K562 (cell line): Measurements from ENCODE around the gene LAMB2. TPM values are rescaled to one million over a fixed set of nuclear protein-coding genes. Genes with fewer than 3 reads are reported as not detected.

Source experiments
- CBX1 ChIP-seq: sonication (generic); IDR thresholded peaks from 2 replicates; pipeline ENCODE4 v1.6.1; 2016; ENCODE audit warnings: antibody characterized with exemption, low read depth, mild to moderate bottlenecking
- CCNT2 ChIP-seq: IDR thresholded peaks from 2 replicates; pipeline ENCODE4 v1.6.1; 2011; ENCODE audit warnings: borderline replicate concordance, low read depth, mild to moderate bottlenecking, moderate library complexity, mixed read lengths, low read length; ENCODE audit not compliant: insufficient read length; ENCODE audit errors: extremely low read depth
- CEBPG ChIP-seq, 3 experiments: fragments of 200-800 bp in 1 of 3; sonication (Bioruptor generic) in 1 of 3; sonication (generic) in 1 of 3; formaldehyde crosslinking in 1 of 3; IDR thresholded peaks in 2 of 3; conservative IDR thresholded peaks in 1 of 3; 2 replicates each; pipeline versions ENCODE4 v1.6.1 to v1.8.0; 2016 to 2022; ENCODE audit warnings: missing compliant biosample characterization in 2 of 3, missing genetic modification characterization in 2 of 3, mild to moderate bottlenecking in 1 of 3, missing genetic modification reagents in 1 of 3
- CHCHD3 ChIP-seq: fragments of 250-450 bp; sonication (Bioruptor Pico); IDR thresholded peaks from 2 replicates; pipeline ENCODE4 v2.1.2; 2022; ENCODE audit warnings: mild to moderate bottlenecking
- E2F6 ChIP-seq, 2 experiments: IDR thresholded peaks; 2 replicates each; pipeline ENCODE4 v1.6.1; 2011; ENCODE audit warnings: borderline replicate concordance in 1 of 2, control low read depth in 1 of 2, low read depth in 1 of 2, low read length in 1 of 2, mild to moderate bottlenecking in 1 of 2, mixed read lengths in 1 of 2, moderate library complexity in 1 of 2; ENCODE audit not compliant: insufficient read depth in 1 of 2, insufficient read length in 1 of 2, poor library complexity in 1 of 2, severe bottlenecking in 1 of 2; ENCODE audit errors: extremely low read depth in 1 of 2
- EHMT2 ChIP-seq: fragments of 450-650 bp; IDR thresholded peaks from 2 replicates; pipeline ENCODE4 v1.6.1; 2018; ENCODE audit warnings: antibody characterized with exemption
- ESRRA ChIP-seq: fragments of 450-650 bp; IDR thresholded peaks from 2 replicates; pipeline ENCODE4 v1.6.1; 2014; ENCODE audit warnings: low read depth, mild to moderate bottlenecking, moderate library complexity, borderline replicate concordance
- JUN ChIP-seq, 2 experiments: sonication (generic) in 1 of 2; formaldehyde crosslinking in 1 of 2; IDR thresholded peaks; 2 replicates each; pipeline versions ENCODE4 v1.6.1 to v1.8.0; 2012 to 2022; ENCODE audit warnings: borderline replicate concordance in 2 of 2, mild to moderate bottlenecking in 2 of 2, improper control_type of control experiment in 1 of 2, low read depth in 1 of 2, low read length in 1 of 2, missing genetic modification reagents in 1 of 2
- MLX ChIP-seq, 2 experiments: fragments of 450-650 bp in 1 of 2; sonication (generic) in 1 of 2; formaldehyde crosslinking; conservative IDR thresholded peaks; 2 replicates each; pipeline versions ENCODE4 v1.4.0 to v1.8.1; 2020 to 2022; ENCODE audit warnings: mild to moderate bottlenecking in 1 of 2, missing genetic modification reagents in 1 of 2
- MNT ChIP-seq, 2 experiments: fragments of 450-650 bp; conservative IDR thresholded peaks; 2 replicates each; pipeline ENCODE4 v1.6.1; 2017; ENCODE audit warnings: mild to moderate bottlenecking in 2 of 2, moderate library complexity in 2 of 2
- MTA1 ChIP-seq: fragments of 450-650 bp; IDR thresholded peaks from 2 replicates; pipeline ENCODE4 v1.6.1; 2017; ENCODE audit warnings: borderline replicate concordance
- NRF1 ChIP-seq, 2 experiments: fragments of 450-650 bp; IDR thresholded peaks in 1 of 2; conservative IDR thresholded peaks in 1 of 2; 2 replicates each; pipeline ENCODE4 v1.6.1; 2014; ENCODE audit warnings: mild to moderate bottlenecking in 2 of 2
- POLR2G ChIP-seq: fragments of 200-400 bp; formaldehyde crosslinking; IDR thresholded peaks from 2 replicates; pipeline ENCODE4 v1.6.1; 2017; ENCODE audit warnings: low read depth, mild to moderate bottlenecking, antibody characterized with exemption, low read length, moderate library complexity
- SIN3B ChIP-seq: fragments of 450-650 bp; IDR thresholded peaks from 2 replicates; pipeline ENCODE4 v1.6.1; 2017; ENCODE audit warnings: low read depth, mild to moderate bottlenecking, moderate library complexity
- SMAD3 ChIP-seq: fragments of 450-650 bp; formaldehyde crosslinking; conservative IDR thresholded peaks from 2 replicates; pipeline ENCODE4 v1.4.0; 2020; ENCODE audit warnings: mild to moderate bottlenecking
- YY1 ChIP-seq, 3 experiments: IDR thresholded peaks; 2 replicates each; pipeline ENCODE4 v1.6.1; 2011; ENCODE audit warnings: low read length in 2 of 3, mild to moderate bottlenecking in 2 of 3, moderate library complexity in 2 of 3, borderline replicate concordance in 1 of 3, control low read depth in 1 of 3, low read depth in 1 of 3; ENCODE audit not compliant: insufficient read depth in 3 of 3, insufficient replicate concordance in 2 of 3, control insufficient read depth in 1 of 3, insufficient read length in 1 of 3; ENCODE audit errors: extremely low read depth in 1 of 3
- ZFP36 ChIP-seq: fragments of 150-350 bp; IDR thresholded peaks from 2 replicates; pipeline ENCODE4 v1.6.1; 2018; ENCODE audit warnings: low read length, low read depth; ENCODE audit not compliant: partially characterized antibody
- ZNF583 ChIP-seq: fragments of 250-450 bp; sonication (Bioruptor Pico); IDR thresholded peaks from 2 replicates; pipeline ENCODE4 v1.4.0; 2020
- ZNF766 ChIP-seq: fragments of 200-800 bp; sonication (Bioruptor generic); conservative IDR thresholded peaks from 2 replicates; pipeline ENCODE4 v1.6.1; 2016; ENCODE audit warnings: missing genetic modification characterization, missing compliant biosample characterization
- polyA plus RNA-seq, 8 experiments: library from polyadenylated mRNA; depleted of rRNA in 4 of 8; stranded (reverse) in 5 of 8; unstranded in 3 of 8; fragments of >200 nt; fragmentation: Nextera tagmentation in 2 of 8; fragmentation: Illumina TruSeq in 1 of 8; extraction: Ambion mirVana in 2 of 8; extraction: Trizol in 1 of 8; gene quantifications; 2 replicates each; pipeline versions ENCODE4 v1.2.1 to v1.2.3, GENCODE V29; 2011 to 2014; ENCODE audit warnings: inconsistent platforms in 1 of 8, missing spikeins in 1 of 8
- total RNA-seq, 7 experiments: library from RNA; depleted of rRNA in 6 of 7; stranded (reverse); fragments of >200 nt in 6 of 7; fragmentation: Illumina TruSeq in 2 of 7; extraction: Trizol in 2 of 7; gene quantifications; 2 replicates each; pipeline versions ENCODE4 v1.2.1 to v1.2.3, GENCODE V29; 2011 to 2021; ENCODE audit warnings: low replicate concordance in 1 of 7

Gene LAMB2
- total and polyA plus RNA-seq, 9 of the 15 experiments (the other 6 are each of a cell fraction or from before 2014, with no cell fraction given), result 1.4 to 26.0 (median 16.2) TPM

- peak; percentile 31 to 63; a peak in 1 of 4 replicates for TF ChIP-seq MNT (conservative IDR thresholded peaks at IDR 0.05)
- peak; percentile 65; the same call in 1 of the 2 replicates for TF ChIP-seq SIN3B
- peak; percentile 49; the same call in 1 of the 2 replicates for TF ChIP-seq ESRRA
- peak in 1 of 2 experiments; percentile 21 for TF ChIP-seq E2F6 (IDR thresholded peaks at IDR 0.05; ENCODE audit: borderline replicate concordance in 1 of 2, extremely low read depth in 1 of 2, insufficient read depth in 1 of 2, insufficient read length in 1 of 2, low read depth in 1 of 2, low read length in 1 of 2, poor library complexity in 1 of 2, severe bottlenecking in 1 of 2)
- peak; percentile 57; the same call in 1 of the 2 replicates for TF ChIP-seq ZNF766
- TF ChIP-seq CBX1, result peak; percentile 73
- TF ChIP-seq SMAD3 (CRISPR knock-in tag), result 0 out of 2 replicates have a peak, but pooled peaks have one; percentile 63
- no peak for TF ChIP-seq JUN (IDR thresholded peaks at IDR 0.05; ENCODE audit: borderline replicate concordance, low read depth, low read length)
- TF ChIP-seq JUN (CRISPR knock-in tag; IDR thresholded peaks at IDR 0.05; ENCODE audit: borderline replicate concordance), result no peak
- TF ChIP-seq CEBPG (CRISPR knock-in tag; IDR thresholded peaks at IDR 0.05), result 0 out of 2 replicates have a peak, but pooled peaks have one; percentile 13
- no peak for TF ChIP-seq CEBPG (tag; conservative IDR thresholded peaks at IDR 0.05 in 1 of 2, IDR thresholded peaks at IDR 0.05 in 1 of 2)
- TF ChIP-seq CCNT2, result peak; percentile 23
- TF ChIP-seq YY1 (IDR thresholded peaks at IDR 0.05; ENCODE audit: borderline replicate concordance in 1 of 3, control insufficient read depth in 1 of 3, extremely low read depth in 1 of 3, insufficient read depth in 3 of 3, insufficient read length in 1 of 3, insufficient replicate concordance in 2 of 3, low read depth in 1 of 3, low read length in 2 of 3), result peak; percentile 83 to 98 (median 96)
- peak; percentile 96 for TF ChIP-seq EHMT2
- TF ChIP-seq ZFP36, result peak; percentile 100
- TF ChIP-seq POLR2G, result peak; percentile 86
- TF ChIP-seq MTA1, result 0 out of 2 replicates have a peak, but pooled peaks have one; percentile 55
- TF ChIP-seq ZNF583, result 0 out of 2 replicates have a peak, but pooled peaks have one; percentile 40
- TF ChIP-seq CHCHD3 (CRISPR knock-in tag), result no peak
- TF ChIP-seq MLX (CRISPR knock-in tag; conservative IDR thresholded peaks at IDR 0.05), result no peak
- peak; percentile 57 to 66 for TF ChIP-seq NRF1 (conservative IDR thresholded peaks at IDR 0.05 in 1 of 2, IDR thresholded peaks at IDR 0.05 in 1 of 2)
Observed at GRCh38 chr3:49165771-49166751, 33.2 kb upstream of the LAMB2 start, which contains the start of gene CCDC71 (continued).
